HEK293T (cell line): ENCODE measurements around the gene PHACTR2.

Source experiments
- ARNT ChIP-seq: fragments of 450-650 bp; IDR thresholded peaks from 2 replicates; pipeline ENCODE4 v1.6.1; 2017; ENCODE audit warnings: mild to moderate bottlenecking
- CTBP1 ChIP-seq: fragments of 450-650 bp; IDR thresholded peaks from 2 replicates; pipeline ENCODE4 v1.6.1; 2016; ENCODE audit warnings: borderline replicate concordance
- ELF4 ChIP-seq: fragments of 450-650 bp; IDR thresholded peaks from 2 replicates; pipeline ENCODE4 v1.6.1; 2017; ENCODE audit warnings: antibody characterized with exemption
- FOXA1 ChIP-seq: fragments of 450-650 bp; IDR thresholded peaks from 2 replicates; pipeline ENCODE4 v1.6.1; 2016; ENCODE audit warnings: mild to moderate bottlenecking
- FOXK2 ChIP-seq: fragments of 450-650 bp; IDR thresholded peaks from 2 replicates; pipeline ENCODE4 v1.6.1; 2016; ENCODE audit warnings: mild to moderate bottlenecking
- FOXM1 ChIP-seq: fragments of 450-650 bp; IDR thresholded peaks from 2 replicates; pipeline ENCODE4 v1.6.1; 2017; ENCODE audit warnings: mild to moderate bottlenecking, borderline replicate concordance
- SP1 ChIP-seq: fragments of 450-650 bp; IDR thresholded peaks from 2 replicates; pipeline ENCODE4 v1.6.1; 2017
- SUZ12 ChIP-seq: fragments of 450-650 bp; IDR thresholded peaks from 2 replicates; pipeline ENCODE4 v1.6.1; 2016; ENCODE audit warnings: mild to moderate bottlenecking
- TARDBP ChIP-seq: fragments of 450-650 bp; IDR thresholded peaks from 2 replicates; pipeline ENCODE4 v1.6.1; 2016
- TF ChIP-seq, protein P1 (sequence below): fragments of 450-650 bp; IDR thresholded peaks from 2 replicates; pipeline ENCODE4 v1.6.1; 2016

DNA sequence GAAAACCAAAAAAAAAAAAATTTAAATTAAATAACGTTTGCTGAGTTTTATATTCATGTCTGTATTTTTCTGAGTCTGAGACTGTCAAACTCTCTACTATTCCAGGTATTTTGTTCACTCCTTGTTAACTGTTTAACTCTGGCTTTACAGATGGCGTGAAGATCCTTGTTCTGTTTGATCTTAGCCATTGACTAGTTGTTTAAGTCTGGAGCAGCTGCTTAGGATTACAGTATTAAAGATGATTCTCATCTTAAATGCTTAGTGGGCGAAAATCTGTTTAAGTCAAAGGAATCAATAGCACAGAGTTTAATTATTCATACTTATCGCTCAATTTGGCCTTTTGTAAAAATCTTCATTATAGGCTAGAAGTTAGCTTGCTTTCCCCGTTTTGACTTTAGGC is 2.4 kb downstream of the PHACTR2 start:
- no peak for TF ChIP-seq CTBP1
- no peak for TF ChIP-seq ELF4
- TF ChIP-seq SUZ12 = no peak
- TF ChIP-seq FOXA1 = no peak
- TF ChIP-seq, protein P1, sequence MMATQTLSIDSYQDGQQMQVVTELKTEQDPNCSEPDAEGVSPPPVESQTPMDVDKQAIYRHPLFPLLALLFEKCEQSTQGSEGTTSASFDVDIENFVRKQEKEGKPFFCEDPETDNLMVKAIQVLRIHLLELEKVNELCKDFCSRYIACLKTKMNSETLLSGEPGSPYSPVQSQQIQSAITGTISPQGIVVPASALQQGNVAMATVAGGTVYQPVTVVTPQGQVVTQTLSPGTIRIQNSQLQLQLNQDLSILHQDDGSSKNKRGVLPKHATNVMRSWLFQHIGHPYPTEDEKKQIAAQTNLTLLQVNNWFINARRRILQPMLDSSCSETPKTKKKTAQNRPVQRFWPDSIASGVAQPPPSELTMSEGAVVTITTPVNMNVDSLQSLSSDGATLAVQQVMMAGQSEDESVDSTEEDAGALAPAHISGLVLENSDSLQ = no peak
- TF ChIP-seq TARDBP = no peak
- TF ChIP-seq FOXM1 = no peak
- no peak for TF ChIP-seq SP1
- no peak for TF ChIP-seq FOXK2
- no peak for TF ChIP-seq ARNT
